ENCODE measurements around the gene CNOT1. TPM values are rescaled to one million over a fixed set of nuclear protein-coding genes. Genes with fewer than 3 reads are reported as not detected.
"Not testable (repeated sequence)": the region's sequence is repeated elsewhere in the genome, so short reads cannot be mapped to it uniquely, and the experiment has no call there.

CNOT1 gene
- total RNA-seq, 1 experiment from 2014 or later = 135 TPM

DNA sequence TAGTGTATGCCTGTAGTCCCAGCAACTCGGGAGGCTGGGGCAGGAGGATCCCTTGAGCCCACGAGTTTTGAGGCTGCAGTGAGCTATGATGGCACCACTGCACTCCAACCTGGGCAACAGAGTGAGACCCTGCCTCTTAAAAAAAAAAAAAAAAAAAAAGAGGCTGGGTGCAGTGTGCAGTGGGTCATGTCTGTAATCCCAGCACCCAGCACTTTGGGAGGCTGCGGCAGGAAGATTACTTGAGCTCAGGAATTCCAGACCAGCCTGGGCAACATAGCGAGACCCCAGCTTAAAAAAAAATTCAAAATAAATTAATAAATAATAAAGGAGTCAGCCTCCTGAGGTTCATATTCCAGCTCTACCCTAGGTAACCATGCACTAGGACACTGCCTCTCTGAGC, 9.6 kb upstream of the CNOT1 start:
- Histone ChIP-seq H3K79me2 (ENCODE audit: low read length) (no peaks in the 10 kb centered on the region), H3K9me2 (replicated peaks; ENCODE audit: low read length) (no peaks in the 10 kb centered on the region), H2AFZ (ENCODE audit: low read length) (no peak overlapping the region), H3K27me3 (ENCODE audit: low read length) (no peaks in the 10 kb centered on the region), H3K36me3 (ENCODE audit: low read depth, low read length) (no peaks in the 10 kb centered on the region), H3K9ac (ENCODE audit: low read length) (no peak overlapping the region), H3K27ac (ENCODE audit: low read length) (no peak overlapping the region), H3K4me3 (ENCODE audit: low read length) (no peak overlapping the region), H3K9me3 (ENCODE audit: low read length) (no peaks in the 10 kb centered on the region), H4K20me1 (ENCODE audit: low read length) (no peaks in the 10 kb centered on the region), H3F3A (ENCODE audit: low read length, unreplicated experiment) (no peaks in the 10 kb centered on the region), H3K4me2 (ENCODE audit: low read length) (no peak overlapping the region), H3K4me1 (ENCODE audit: insufficient read depth, low read length) (peaks cover 4% of the 10 kb centered on the region)
- ChIA-PET CTCF (no interaction called here), POLR2A (ENCODE audit: unreplicated experiment) (no interaction called here)
- no TSS peak for BruUV-seq (replicated peaks)
- no peak for DNase-seq
- intact Hi-C loops (cut with micrococcal nuclease) = loop anchor here (10.0 kb wide), 2 partner anchors 124 to 304 kb away; partner anchors contain the start of gene SETD6
- ATAC-seq = no peak
- TF ChIP-seq EZH2phosphoT487 (IDR thresholded peaks at IDR 0.05; ENCODE audit: borderline replicate concordance, low read length) = no peak
- no peak for TF ChIP-seq CTCF (conservative IDR thresholded peaks at IDR 0.05; ENCODE audit: low read depth, low read length)
- no peak for TF ChIP-seq EZH2 (IDR thresholded peaks at IDR 0.05; ENCODE audit: low read length, unreplicated experiment)

- Histone ChIP-seq H3K9me3 (ENCODE audit: low read length) (no peaks in the 10 kb centered on the region), H3F3A (ENCODE audit: low read length, unreplicated experiment) (no peaks in the 10 kb centered on the region), H3K4me1 (ENCODE audit: insufficient read depth, low read length) (peaks cover 4% of the 10 kb centered on the region), H3K36me3 (ENCODE audit: low read depth, low read length) (no peaks in the 10 kb centered on the region), H3K9ac (ENCODE audit: low read length) (no peak overlapping the region), H3K4me3 (ENCODE audit: low read length) (no peak overlapping the region), H2AFZ (ENCODE audit: low read length) (peak overlapping the region; percentile 55; the same call in 1 of the 2 replicates), H3K9me2 (replicated peaks; ENCODE audit: low read length) (no peaks in the 10 kb centered on the region), H3K27ac (ENCODE audit: low read length) (no peak overlapping the region), H3K4me2 (ENCODE audit: low read length) (0 out of 2 replicates have a peak overlapping the region, but pooled peaks have one; percentile 13), H4K20me1 (ENCODE audit: low read length) (no peaks in the 10 kb centered on the region), H3K27me3 (ENCODE audit: low read length) (no peaks in the 10 kb centered on the region), H3K79me2 (ENCODE audit: low read length) (no peaks in the 10 kb centered on the region)
- ATAC-seq (peak; percentile 97), DNase-seq (peak; percentile 74)
- TF ChIP-seq CTCF (conservative IDR thresholded peaks at IDR 0.05; ENCODE audit: low read depth, low read length) (peak; percentile 53), EZH2 (IDR thresholded peaks at IDR 0.05; ENCODE audit: low read length, unreplicated experiment) (no peak)
- intact Hi-C loops (cut with micrococcal nuclease) = loop anchor here (10.0 kb wide), 2 partner anchors 124 to 304 kb away; partner anchors contain the start of gene SETD6
- CTCF ChIA-PET = no interaction called here
- POLR2A ChIA-PET (ENCODE audit: unreplicated experiment) = no interaction called here
- no TSS peak for BruUV-seq (replicated peaks)
Measured at GRCh38 chr16:58638148-58639036, 8.8 kb upstream of the CNOT1 start.

GRCh38 chr16:58637021-58637420, 7.4 kb upstream of the CNOT1 start:
- H3K4me2 ChIP-seq (ENCODE audit: low read length); H3K4me1 ChIP-seq (ENCODE audit: insufficient read depth, low read length); BruUV-seq (replicated peaks); H3K4me3 ChIP-seq (ENCODE audit: low read length); H3K9me2 ChIP-seq (replicated peaks; ENCODE audit: low read length); H3K79me2 ChIP-seq (ENCODE audit: low read length); H3K9me3 ChIP-seq (ENCODE audit: low read length); CTCF ChIA-PET; H3F3A ChIP-seq (ENCODE audit: low read length, unreplicated experiment); H3K27me3 ChIP-seq (ENCODE audit: low read length); H2AFZ ChIP-seq (ENCODE audit: low read length); H3K9ac ChIP-seq (ENCODE audit: low read length); H4K20me1 ChIP-seq (ENCODE audit: low read length); ATAC-seq; DNase-seq; POLR2A ChIA-PET (ENCODE audit: unreplicated experiment); H3K36me3 ChIP-seq (ENCODE audit: low read depth, low read length); H3K27ac ChIP-seq (ENCODE audit: low read length): not testable (repeated sequence)
- intact Hi-C loops (cut with micrococcal nuclease) = loop anchor here (10.0 kb wide), 2 partner anchors 122 to 302 kb away; partner anchors contain the start of gene SETD6
